Psoas muscle (tissue), 8 donors: ENCODE data around the gene SMIM3. TPM values are rescaled to one million over a fixed set of nuclear protein-coding genes. Genes with fewer than 3 reads are reported as not detected.
A peak's percentile ranks its signal among the peaks of the same experiment; 100 is the strongest.

Experiments used
- ATAC-seq, 4 donors: fragments of 200-7000 bp; cut with Tn5 transposase; one replicate each; pipeline ENCODE4 v1.9.1; 2020; ENCODE audit warnings: moderate library complexity in 3 of 4, mild to moderate bottlenecking in 2 of 4
- DNase-seq, 2 donors: peaks; one replicate each; pipeline ENCODE4 v3.0.0-alpha.2; 2020
- H3K27ac ChIP-seq: fragments of 200-600 bp; one replicate; pipeline ENCODE4 v1.8.0; 2022
- H3K27me3 ChIP-seq, 3 donors: fragments of 200-600 bp in 1 of 3; one replicate each; pipeline versions ENCODE4 v1.6.1 to v1.8.0; 2013 to 2022; ENCODE audit warnings: low read length in 2 of 3, mild to moderate bottlenecking in 2 of 3, moderate library complexity in 1 of 3; ENCODE audit not compliant: insufficient read depth in 3 of 3
- H3K36me3 ChIP-seq, 2 donors: fragments of 200-600 bp in 1 of 2; one replicate each; pipeline versions ENCODE4 v1.6.1 to v1.8.0; 2013 to 2022; ENCODE audit warnings: low read depth in 1 of 2, mild to moderate bottlenecking in 1 of 2, moderate library complexity in 1 of 2; ENCODE audit not compliant: insufficient read depth in 1 of 2
- H3K4me1 ChIP-seq: fragments of 200-600 bp; one replicate; pipeline ENCODE4 v1.8.0; 2022
- H3K4me3 ChIP-seq: fragments of 200-600 bp; one replicate; pipeline ENCODE4 v1.8.0; 2022; ENCODE audit warnings: mild to moderate bottlenecking
- H3K9me3 ChIP-seq: fragments of 200-600 bp; one replicate; pipeline ENCODE4 v1.8.0; 2022
- CTCF ChIP-seq: fragments of 200-600 bp; IDR thresholded peaks from one replicate; pipeline ENCODE4 v1.8.0; 2022; ENCODE audit warnings: antibody characterized with exemption
- WGBS, 3 donors: extraction: QIAGEN DNeasy Blood & Tissue Kit; methylation state at CpG; one replicate each; pipeline versions ENCODE4 v1.1.6 to v1.1.7; 2013; 5-methylcytosine and 5-hydroxymethylcytosine counted together
- intact Hi-C, 2 donors: fragments of 100-400 bp; cut with DNase I; formaldehyde crosslinking; loops; one replicate each; pipeline versions ENCODE4 v1.11.0 to v1.14.2; 2022
- polyA plus RNA-seq, 3 donors: library from polyadenylated mRNA; stranded (reverse); fragments of 200-250 nt; gene quantifications; one replicate each; pipeline ENCODE4 v1.2.3, GENCODE V29; 2013
- total RNA-seq, 4 donors: library from RNA; stranded (reverse); fragmentation: NEBNext Ultra II Directional in 2 of 4; extraction: Animal tissue kit (Norgen Biotek cat#: 25700) in 2 of 4; gene quantifications; one replicate each; pipeline versions ENCODE4 v1.2.1 to v1.2.4, GENCODE V29; 2021 to 2023
- donor health status: healthy with polysubstance abuse.
- donor health status: DM: no; HTN: no; CAD: no; lungs with moderate emphysema.
- donor health status: Bipolar disorder and iron deficiency.
- donor health status: healthy.
- donor health status: DM: yes; HTN: yes; CAD: no.
- donor health status: DM: no; HTN: no; CAD: no.
- donor health status: DM: no; HTN: no; CAD: no.
- donor health status: DM: yes; HTN: yes; CAD: no.

The SMIM3 gene
- total and polyA plus RNA-seq, 7 donors = 6.4 to 25.5 (median 7.0) TPM

- TF ChIP-seq CTCF = no peak
- DNase-seq (no peak), ATAC-seq (peak in 1 of 4 donors; percentile 4)
- H3K4me1 ChIP-seq = peaks cover 6% of the 10 kb centered on the region
- H3K27me3 ChIP-seq = no peaks in the 10 kb centered on the region
- peak overlapping the region; percentile 79 for H3K27ac ChIP-seq
- no peaks in the 10 kb centered on the region for H3K36me3 ChIP-seq
- WGBS, 3 donors = 12 to 19% (median 18%) methylated on average over 7 of the region's 7 CpGs
- H3K4me3 ChIP-seq = peak overlapping the region; percentile 79
- no peaks in the 10 kb centered on the region for H3K9me3 ChIP-seq
- intact Hi-C loops = loop anchor here in 1 of 2 donors (10.0 kb wide), 1 partner anchor 673 kb away; no protein-coding TSS in a partner anchor
These were observed 455 bp upstream of the SMIM3 start for GRCh38 chr5:150778088-150778516.

- intact Hi-C loops = loop anchor here in 1 of 2 donors (10.0 kb wide), 1 partner anchor 675 kb away; no protein-coding TSS in a partner anchor
- H3K27ac ChIP-seq = peak overlapping the region; percentile 79
- no peak for ATAC-seq
These were observed 1.0 kb downstream of the SMIM3 start for GRCh38 chr5:150779397-150780186.

GRCh38 chr5:150780187-150780692 is 1.7 kb downstream of the SMIM3 start:
- Histone ChIP-seq H3K27me3 (no peaks in the 10 kb centered on the region), H3K4me3 (peak overlapping the region; percentile 79), H3K27ac (peak overlapping the region; percentile 79), H3K4me1 (peaks cover 11% of the 10 kb centered on the region), H3K9me3 (no peaks in the 10 kb centered on the region), H3K36me3 (no peaks in the 10 kb centered on the region)
- ATAC-seq = peak in 3 of 4 donors; percentile 19 to 27 (median 20)
- intact Hi-C loops = no loop called here
- TF ChIP-seq CTCF = no peak
- peak; percentile 46 to 67 for DNase-seq
- 56 to 60% (median 58%) methylated on average over 6 of the region's 6 CpGs for WGBS, 3 donors

More at GRCh38 chr5:150779397-150780186, 1.0 kb downstream of the SMIM3 start:
- peak overlapping the region; percentile 79 for H3K4me3 ChIP-seq
- no peaks in the 10 kb centered on the region for H3K27me3 ChIP-seq
- 38 to 54% (median 40%) methylated on average over 13 of the region's 13 CpGs for WGBS, 3 donors
- no peaks in the 10 kb centered on the region for H3K36me3 ChIP-seq
- H3K4me1 ChIP-seq = peaks cover 11% of the 10 kb centered on the region
- no peaks in the 10 kb centered on the region for H3K9me3 ChIP-seq
- TF ChIP-seq CTCF = no peak
- DNase-seq = no peak

- 81 to 92% (median 85%) methylated on average over 5 of the region's 5 CpGs for WGBS, 3 donors
- H3K27me3 ChIP-seq = no peaks in the 10 kb centered on the region
These were observed 2.3 kb downstream of the SMIM3 start for GRCh38 chr5:150780816-150781221.

More at GRCh38 chr5:150780816-150781221, 2.3 kb downstream of the SMIM3 start:
- Histone ChIP-seq H3K27ac (peak overlapping the region; percentile 79), H3K4me3 (peak overlapping the region; percentile 79), H3K9me3 (no peaks in the 10 kb centered on the region), H3K4me1 (peaks cover 11% of the 10 kb centered on the region), H3K36me3 (no peaks in the 10 kb centered on the region)
- DNase-seq = no peak
- no peak for TF ChIP-seq CTCF
- no peak for ATAC-seq
- intact Hi-C loops = no loop called here
